Adrenal gland (tissue), 12 donors: ENCODE measurements around the gene PSAPL1. TPM values are rescaled to one million over a fixed set of nuclear protein-coding genes. Genes with fewer than 3 reads are reported as not detected.
A peak's percentile ranks its signal among the peaks of the same experiment; 100 is the strongest.

Source experiments
- DNase-seq, 7 donors: peaks; one replicate each; pipeline ENCODE4 v3.0.0-alpha.2; 2019 to 2020
- H3K27ac ChIP-seq, 5 donors: fragments of 200-600 bp; sonication (generic) in 4 of 5; 1 replicate in 3 of 5; 2 replicates in 2 of 5; pipeline versions ENCODE4 v1.5.1 to v1.8.0; 2016 to 2020; ENCODE audit warnings: mild to moderate bottlenecking in 1 of 5
- H3K27me3 ChIP-seq: fragments of 200-600 bp; 2 replicates; pipeline ENCODE4 v1.8.0; 2021
- H3K36me3 ChIP-seq, 2 donors: fragments of 200-600 bp; replicated peaks in 1 of 2; 1 replicate in 1 of 2; 2 replicates in 1 of 2; pipeline versions ENCODE4 v1.5.1 to v1.8.0; 2018 to 2022
- H3K4me1 ChIP-seq, 2 donors: fragments of 200-600 bp; replicated peaks in 1 of 2; 1 replicate in 1 of 2; 2 replicates in 1 of 2; pipeline versions ENCODE4 v1.5.1 to v1.8.0; 2018 to 2021
- H3K4me3 ChIP-seq, 4 donors: fragments of 200-600 bp; sonication (generic) in 3 of 4; one replicate each; pipeline ENCODE4 v1.5.1; 2016 to 2018
- H3K9me3 ChIP-seq, 3 donors: fragments of 200-600 bp; sonication (generic) in 1 of 3; replicated peaks in 1 of 3; 1 replicate in 2 of 3; 2 replicates in 1 of 3; pipeline versions ENCODE4 v1.5.1 to v1.8.0; 2016 to 2021
- CTCF ChIP-seq, 6 experiments: fragments of 450-650 bp in 4 of 6; fragments of 200-600 bp in 2 of 6; sonication (generic) in 1 of 6; IDR thresholded peaks; 1 replicate in 5 of 6; 2 replicates in 1 of 6; pipeline versions ENCODE4 v1.5.1 to v1.8.0; 2016 to 2021; ENCODE audit warnings: antibody characterized with exemption in 6 of 6, mild to moderate bottlenecking in 2 of 6, moderate library complexity in 1 of 6
- POLR2A ChIP-seq, 2 donors: fragments of 450-650 bp; IDR thresholded peaks; one replicate each; pipeline ENCODE4 v1.6.1; 2017; ENCODE audit warnings: antibody characterized with exemption in 2 of 2, mild to moderate bottlenecking in 2 of 2, moderate library complexity in 1 of 2
- WGBS, 4 donors: extraction: QIAGEN DNeasy Blood & Tissue Kit in 2 of 4; methylation state at CpG; one replicate each; pipeline versions ENCODE4 v1.1.5 to v1.1.7; 2013 to 2017; 5-methylcytosine and 5-hydroxymethylcytosine counted together
- intact Hi-C, 2 donors: fragments of 100-400 bp; cut with DNase I; formaldehyde crosslinking; loops; one replicate each; pipeline versions ENCODE4 v1.14.1 to v1.15.0; 2022 to 2023
- polyA plus RNA-seq, 3 donors: library from polyadenylated mRNA; stranded (reverse); fragments of 200-250 nt in 2 of 3; fragments of 350-450 nt in 1 of 3; fragmentation: Illumina TruSeq in 1 of 3; extraction: RNeasy Lipid Tissue Mini Kit (QIAGEN cat#74804) in 1 of 3; gene quantifications; one replicate each; pipeline ENCODE4 v1.2.3, GENCODE V29; 2013 to 2014
- total RNA-seq, 9 donors: library from RNA; depleted of rRNA in 4 of 9; stranded (reverse); fragments of >200 nt in 4 of 9; fragments of 120-200 nt in 1 of 9; fragmentation: NEBNext Ultra II Directional in 1 of 9; extraction: Animal tissue kit (Norgen Biotek cat#: 25700) in 1 of 9; gene quantifications; one replicate each; pipeline versions ENCODE4 v1.1.0 to v1.2.4, GENCODE V29; 2013 to 2023
- donor health status: healthy with polysubstance abuse.
- donor health status: Bipolar disorder and iron deficiency.
- donor health status: DM: yes; HTN: yes; CAD: no.
- donor health status: DM: no; HTN: no; CAD: no.
- donor health status: DM: no; HTN: no; CAD: no.
- donor health status: DM: yes; HTN: yes; CAD: no.

Gene PSAPL1
- total and polyA plus RNA-seq, 12 donors, result 0.03 to 0.08 TPM; not detected in 10

GRCh38 chr4:7421356-7422150 is 13.2 kb downstream of the PSAPL1 start:
- intact Hi-C loops, result no loop called here
- no peaks in the 10 kb centered on the region for H3K4me1 ChIP-seq
- TF ChIP-seq POLR2A (IDR thresholded peaks at IDR 0.05), result no peak
- H3K4me3 ChIP-seq, result no peak overlapping the region
- WGBS, 4 donors, result 68 to 77% (median 70%) methylated on average over 14 to 24 of the region's 24 CpGs
- H3K27ac ChIP-seq, result no peak overlapping the region
- H3K36me3 ChIP-seq, result no peaks in the 10 kb centered on the region
- no peaks in the 10 kb centered on the region for H3K9me3 ChIP-seq
- no peaks in the 10 kb centered on the region for H3K27me3 ChIP-seq
- DNase-seq, result peak in 4 of 7 donors; percentile 1 to 21 (median 6)

GRCh38 chr4:7420661-7421040 is 14.1 kb downstream of the PSAPL1 start:
- 82 to 93% (median 86%) methylated on average over 3 to 14 of the region's 14 CpGs for WGBS, 4 donors
- no peaks in the 10 kb centered on the region for H3K27me3 ChIP-seq
- H3K36me3 ChIP-seq, result no peaks in the 10 kb centered on the region
- H3K9me3 ChIP-seq, result no peaks in the 10 kb centered on the region
- no peaks in the 10 kb centered on the region for H3K4me1 ChIP-seq
- intact Hi-C loops, result no loop called here
- no peak overlapping the region for H3K27ac ChIP-seq
- no peak overlapping the region for H3K4me3 ChIP-seq
- peak in 3 of 7 donors; percentile 2 to 11 (median 5) for DNase-seq
- no peak for TF ChIP-seq POLR2A (IDR thresholded peaks at IDR 0.05)
- no peak for TF ChIP-seq CTCF (IDR thresholded peaks at IDR 0.05)

GRCh38 chr4:7419961-7420660 is 14.6 kb downstream of the PSAPL1 start:
- H3K4me1 ChIP-seq, result no peaks in the 10 kb centered on the region
- H3K27me3 ChIP-seq, result no peaks in the 10 kb centered on the region
- no peaks in the 10 kb centered on the region for H3K9me3 ChIP-seq
- no peaks in the 10 kb centered on the region for H3K36me3 ChIP-seq
- peak in 4 of 7 donors; percentile 3 to 23 (median 8) for DNase-seq
- no peak for TF ChIP-seq POLR2A (IDR thresholded peaks at IDR 0.05)
- no peak for TF ChIP-seq CTCF (IDR thresholded peaks at IDR 0.05)
- intact Hi-C loops, result no loop called here
- 60 to 100% (median 81%) methylated on average over 3 to 4 of the region's 4 CpGs for WGBS, 4 donors
- no peak overlapping the region for H3K27ac ChIP-seq
- H3K4me3 ChIP-seq, result no peak overlapping the region

- no peaks in the 10 kb centered on the region for H3K9me3 ChIP-seq
- intact Hi-C loops, result no loop called here
- H3K4me1 ChIP-seq, result no peaks in the 10 kb centered on the region
- H3K27ac ChIP-seq, result no peak overlapping the region
- peak in 4 of 7 donors; percentile 1 to 11 (median 2) for DNase-seq
- H3K27me3 ChIP-seq, result no peaks in the 10 kb centered on the region
- TF ChIP-seq POLR2A (IDR thresholded peaks at IDR 0.05) (no peak), CTCF (IDR thresholded peaks at IDR 0.05) (no peak)
- no peaks in the 10 kb centered on the region for H3K36me3 ChIP-seq
- no peak overlapping the region for H3K4me3 ChIP-seq
- WGBS, 4 donors, result 82 to 85% (median 84%) methylated on average over 14 to 15 of the region's 15 CpGs
These were observed 16.4 kb downstream of the PSAPL1 start for GRCh38 chr4:7418131-7418943.
